Liver (tissue), 9 donors: ENCODE data around the gene BIN1. TPM values are rescaled to one million over a fixed set of nuclear protein-coding genes. Genes with fewer than 3 reads are reported as not detected.

Experiments used
- DNase-seq: peaks from one replicate; pipeline ENCODE4 v3.0.0-alpha.2; 2017; ENCODE audit warnings: low spot score
- H3K27ac ChIP-seq, 2 donors: one replicate each; pipeline ENCODE4 v1.7.0; 2013; ENCODE audit warnings: inconsistent platforms in 2 of 2, low read length in 2 of 2, control low read depth in 1 of 2, low read depth in 1 of 2, mild to moderate bottlenecking in 1 of 2
- H3K27me3 ChIP-seq, 4 donors: one replicate each; pipeline versions ENCODE4 v1.6.1 to v1.7.0; 2013; ENCODE audit warnings: low read length in 3 of 4, inconsistent platforms in 1 of 4, mild to moderate bottlenecking in 1 of 4, moderate library complexity in 1 of 4; ENCODE audit not compliant: control insufficient read depth in 4 of 4, insufficient read depth in 4 of 4
- H3K36me3 ChIP-seq, 4 donors: one replicate each; pipeline versions ENCODE4 v1.6.1 to v1.7.0; 2013; ENCODE audit warnings: low read length in 3 of 4, mild to moderate bottlenecking in 3 of 4, low read depth in 1 of 4, moderate library complexity in 1 of 4; ENCODE audit not compliant: control insufficient read depth in 4 of 4, insufficient read depth in 3 of 4
- H3K4me1 ChIP-seq, 4 donors: one replicate each; pipeline versions ENCODE4 v1.6.1 to v1.7.0; 2013; ENCODE audit warnings: low read length in 3 of 4, mild to moderate bottlenecking in 3 of 4, moderate library complexity in 1 of 4; ENCODE audit not compliant: control insufficient read depth in 4 of 4, insufficient read depth in 4 of 4
- H3K4me3 ChIP-seq, 3 donors: one replicate each; pipeline versions ENCODE4 v1.6.1 to v1.7.0; 2013; ENCODE audit warnings: low read length in 3 of 3, control low read depth in 1 of 3, low read depth in 1 of 3, mild to moderate bottlenecking in 1 of 3
- H3K9ac ChIP-seq, 2 donors: one replicate each; pipeline ENCODE4 v1.7.0; 2013; ENCODE audit warnings: low read length in 2 of 2, mild to moderate bottlenecking in 2 of 2, moderate library complexity in 2 of 2, control low read depth in 1 of 2, low read depth in 1 of 2
- H3K9me3 ChIP-seq, 4 donors: one replicate each; pipeline versions ENCODE4 v1.6.1 to v1.7.0; 2013; ENCODE audit warnings: low read length in 3 of 4; ENCODE audit not compliant: control insufficient read depth in 4 of 4
- ATF3 ChIP-seq: IDR thresholded peaks from 2 replicates; pipeline ENCODE4 v1.6.1; 2016; ENCODE audit warnings: antibody characterized with exemption
- CTCF ChIP-seq: fragments of 150-350 bp; IDR thresholded peaks from 2 replicates; pipeline ENCODE4 v1.5.1; 2017; ENCODE audit warnings: improper control_type of control experiment, low read depth, low read length; ENCODE audit not compliant: missing input control
- EGR1 ChIP-seq, 2 donors: IDR thresholded peaks; 2 replicates each; pipeline ENCODE4 v1.6.1; 2016 to 2018; ENCODE audit warnings: antibody characterized with exemption in 2 of 2, low read depth in 2 of 2
- FOXA1 ChIP-seq: IDR thresholded peaks from 2 replicates; pipeline ENCODE4 v1.6.1; 2016; ENCODE audit warnings: antibody characterized with exemption
- FOXA2 ChIP-seq: IDR thresholded peaks from 2 replicates; pipeline ENCODE4 v1.6.1; 2016; ENCODE audit warnings: antibody characterized with exemption
- GABPA ChIP-seq, 2 donors: IDR thresholded peaks in 1 of 2; conservative IDR thresholded peaks in 1 of 2; 2 replicates each; pipeline ENCODE4 v1.6.1; 2016; ENCODE audit warnings: antibody characterized with exemption in 2 of 2, mild to moderate bottlenecking in 1 of 2, moderate library complexity in 1 of 2
- HNF4A ChIP-seq, 2 donors: conservative IDR thresholded peaks; 2 replicates each; pipeline ENCODE4 v1.6.1; 2016; ENCODE audit warnings: antibody characterized with exemption in 2 of 2, mild to moderate bottlenecking in 2 of 2
- HNF4G ChIP-seq: IDR thresholded peaks from 2 replicates; pipeline ENCODE4 v1.6.1; 2016; ENCODE audit warnings: antibody characterized with exemption
- JUND ChIP-seq, 2 donors: IDR thresholded peaks; 2 replicates each; pipeline ENCODE4 v1.6.1; 2016; ENCODE audit warnings: antibody characterized with exemption in 2 of 2
- MAX ChIP-seq: IDR thresholded peaks from 2 replicates; pipeline ENCODE4 v1.6.1; 2016; ENCODE audit warnings: antibody characterized with exemption
- NR2F2 ChIP-seq: IDR thresholded peaks from 2 replicates; pipeline ENCODE4 v1.6.1; 2016; ENCODE audit warnings: antibody characterized with exemption
- RAD21 ChIP-seq, 2 donors: IDR thresholded peaks; 2 replicates each; pipeline ENCODE4 v1.6.1; 2016; ENCODE audit warnings: antibody characterized with exemption in 2 of 2, mild to moderate bottlenecking in 2 of 2
- REST ChIP-seq: IDR thresholded peaks from 2 replicates; pipeline ENCODE4 v1.6.1; 2016; ENCODE audit warnings: antibody characterized with exemption, mild to moderate bottlenecking
- RXRA ChIP-seq, 2 donors: IDR thresholded peaks; 2 replicates each; pipeline ENCODE4 v1.6.1; 2017 to 2018; ENCODE audit warnings: antibody characterized with exemption in 2 of 2, mild to moderate bottlenecking in 1 of 2
- SP1 ChIP-seq: IDR thresholded peaks from 2 replicates; pipeline ENCODE4 v1.6.1; 2018; ENCODE audit warnings: antibody characterized with exemption, mild to moderate bottlenecking
- TAF1 ChIP-seq: conservative IDR thresholded peaks from 2 replicates; pipeline ENCODE4 v1.6.1; 2016; ENCODE audit warnings: antibody characterized with exemption, mild to moderate bottlenecking
- YY1 ChIP-seq: IDR thresholded peaks from 2 replicates; pipeline ENCODE4 v1.6.1; 2016; ENCODE audit warnings: antibody characterized with exemption, mild to moderate bottlenecking
- ZBTB33 ChIP-seq: IDR thresholded peaks from 2 replicates; pipeline ENCODE4 v1.6.1; 2016; ENCODE audit warnings: antibody characterized with exemption
- WGBS: extraction: QIAGEN DNeasy Blood & Tissue Kit; methylation state at CpG from one replicate; pipeline ENCODE4 v1.1.7; 2013; 5-methylcytosine and 5-hydroxymethylcytosine counted together
- polyA plus RNA-seq, 2 donors: library from polyadenylated mRNA; stranded (reverse) in 1 of 2; unstranded in 1 of 2; fragments of 200-250 nt in 1 of 2; fragments of >200 nt in 1 of 2; fragmentation: Nextera tagmentation in 1 of 2; extraction: Ambion mirVana in 1 of 2; gene quantifications; one replicate each; pipeline versions ENCODE4 v1.2.1 to v1.2.3, GENCODE V29; 2013 to 2015
- total RNA-seq, 2 donors: library from RNA; depleted of rRNA; stranded (reverse); fragments of >200 nt; gene quantifications; one replicate each; pipeline ENCODE4 v1.2.3, GENCODE V29; 2014
- donor health status: healthy.
- donor health status: healthy.
- donor health status: healthy.
- donor health status: healthy.
- donor health status: healthy.

BIN1 gene
- total and polyA plus RNA-seq, 4 donors: 13.3 to 21.5 (median 15.0) TPM

GRCh38 chr2:127001751-127002150, 105.2 kb downstream of the BIN1 start:
- H3K9ac ChIP-seq: no peak overlapping the region
- peaks cover 2 to 18% (median 10%) of the 10 kb centered on the region in 4 donors for H3K4me1 ChIP-seq
- no peaks in the 10 kb centered on the region for H3K36me3 ChIP-seq
- TF ChIP-seq MAX (no peak), REST (no peak), YY1 (no peak), HNF4G (no peak), HNF4A (conservative IDR thresholded peaks at IDR 0.05) (no peak), FOXA1 (no peak)
- H3K27me3 ChIP-seq: no peaks in the 10 kb centered on the region
- no peaks in the 10 kb centered on the region for H3K9me3 ChIP-seq
- H3K27ac ChIP-seq: no peak overlapping the region
- WGBS: 84% methylated on average over 5 of the region's 5 CpGs
- H3K4me3 ChIP-seq: no peak overlapping the region
- no peak for DNase-seq

GRCh38 chr2:127000937-127001336, 106.0 kb downstream of the BIN1 start:
- no peak for DNase-seq
- H3K27ac ChIP-seq: no peak overlapping the region
- H3K4me1 ChIP-seq: peaks cover 5 to 26% (median 18%) of the 10 kb centered on the region in 4 donors
- 90% methylated on average over 5 of the region's 5 CpGs for WGBS
- TF ChIP-seq CTCF: no peak
- TF ChIP-seq RXRA (IDR thresholded peaks at IDR 0.05): no peak
- no peaks in the 10 kb centered on the region for H3K27me3 ChIP-seq
- no peak overlapping the region for H3K4me3 ChIP-seq
- no peaks in the 10 kb centered on the region for H3K9me3 ChIP-seq
- H3K9ac ChIP-seq: no peak overlapping the region
- no peaks in the 10 kb centered on the region for H3K36me3 ChIP-seq

GRCh38 chr2:127000194-127000593, 106.8 kb downstream of the BIN1 start:
- TF ChIP-seq EGR1 (IDR thresholded peaks at IDR 0.05; ENCODE audit: low read depth in 2 of 2): no peak
- no peak for TF ChIP-seq YY1
- TF ChIP-seq CTCF: no peak
- no peak for TF ChIP-seq MAX
- no peak for TF ChIP-seq FOXA2
- no peak for TF ChIP-seq NR2F2
- TF ChIP-seq JUND (IDR thresholded peaks at IDR 0.05): no peak
- no peak for TF ChIP-seq ZBTB33
- TF ChIP-seq HNF4A (conservative IDR thresholded peaks at IDR 0.05): no peak
- TF ChIP-seq ATF3: no peak
- TF ChIP-seq SP1: no peak
- TF ChIP-seq TAF1: no peak
- TF ChIP-seq GABPA (IDR thresholded peaks at IDR 0.05 in 1 of 2, conservative IDR thresholded peaks at IDR 0.05 in 1 of 2): no peak
- TF ChIP-seq RAD21 (IDR thresholded peaks at IDR 0.05): no peak
- TF ChIP-seq HNF4G: no peak
- TF ChIP-seq FOXA1: no peak
- H3K4me1 ChIP-seq: peaks cover 10 to 33% (median 24%) of the 10 kb centered on the region in 4 donors
- no peak for DNase-seq
- H3K9ac ChIP-seq: no peak overlapping the region
- no peaks in the 10 kb centered on the region for H3K27me3 ChIP-seq
- WGBS: 83% methylated on average over 3 of the region's 3 CpGs
- H3K27ac ChIP-seq: no peak overlapping the region
- no peaks in the 10 kb centered on the region for H3K9me3 ChIP-seq
- no peaks in the 10 kb centered on the region for H3K36me3 ChIP-seq
- no peak overlapping the region for H3K4me3 ChIP-seq
